GM19372 (cell line): ENCODE measurements around the gene FAM228B.
"Not testable (repeated sequence)": the region's sequence is repeated elsewhere in the genome, so short reads cannot be mapped to it uniquely, and the experiment has no call there.

ENCODE experiments used
- ATAC-seq: cut with Tn5 transposase; IDR thresholded peaks from one replicate; pipeline ENCODE4 v1.9.1; 2021; ENCODE audit warnings: mild to moderate bottlenecking, low read depth, moderate library complexity; ENCODE audit not compliant: unreplicated experiment

Gene FAM228B

GRCh38 chr2:24123195-24123921, at the start of gene FAM228B, which contains the start of gene PFN4:
Gene FAM228B (plus strand): TSS chr2:24123469. CDS start chr2:24124362, 893 bp downstream.
Gene PFN4 (minus strand): TSS chr2:24123334. CDS start chr2:24122535, 799 bp downstream.
- peak; percentile 91 for ATAC-seq

- no peak for ATAC-seq
Measured at GRCh38 chr2:24073816-24074215, 49.5 kb upstream of the FAM228B start.

- ATAC-seq: no peak
Measured at GRCh38 chr2:24075259-24075658, 48.0 kb upstream of the FAM228B start.

DNA sequence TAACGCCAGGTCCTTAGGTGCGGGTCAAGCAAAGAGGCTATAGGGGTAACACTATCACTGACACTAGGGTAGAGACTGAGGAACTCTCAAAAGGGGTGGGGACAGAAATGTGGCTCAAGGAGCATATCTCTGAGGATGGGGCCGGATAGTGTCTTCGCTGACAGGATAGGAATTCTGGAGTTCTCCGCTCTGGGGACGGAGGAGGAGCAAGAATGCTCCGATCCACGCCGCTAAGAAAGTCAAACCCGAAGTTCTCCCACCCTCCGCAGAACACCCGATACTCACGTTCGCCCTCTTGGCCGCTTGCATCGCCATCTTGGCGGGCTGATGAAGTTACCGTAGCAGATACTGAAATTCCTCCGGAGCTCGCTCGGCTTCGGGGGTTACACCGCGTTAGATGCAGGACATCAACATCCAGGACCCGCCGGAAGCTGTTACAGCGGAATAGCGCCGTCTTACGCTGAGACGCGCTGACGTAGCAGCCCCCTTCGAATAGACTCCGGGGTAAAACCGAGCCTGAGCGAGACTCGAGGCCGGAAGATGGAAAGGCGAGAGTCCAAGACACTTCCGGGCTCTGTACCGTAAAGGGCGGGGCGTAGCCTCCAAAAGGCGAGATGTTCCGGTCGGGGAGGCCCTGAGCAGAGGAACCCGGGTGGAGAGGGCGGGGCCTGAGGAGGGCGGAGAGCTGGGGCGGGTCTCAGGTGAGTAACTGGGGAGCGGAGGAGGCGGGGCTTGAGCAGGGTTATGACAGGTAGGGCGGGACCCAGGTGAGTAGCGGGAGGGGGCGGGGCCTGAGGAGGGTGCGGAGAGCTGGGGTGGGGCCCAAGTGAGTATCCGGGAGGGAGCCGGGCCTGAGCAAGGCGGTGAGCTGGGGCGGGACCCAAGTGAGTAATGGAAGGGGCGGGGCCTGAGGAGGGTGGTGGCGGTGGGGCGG, 47.1 kb upstream of the FAM228B start, which contains the start of gene SF3B6:
TSS of gene SF3B6 (minus strand) at position 412 of the 934 bp plus-strand sequence. CDS start at position 315, 97 bp downstream.
- ATAC-seq: peak; percentile 93

DNA sequence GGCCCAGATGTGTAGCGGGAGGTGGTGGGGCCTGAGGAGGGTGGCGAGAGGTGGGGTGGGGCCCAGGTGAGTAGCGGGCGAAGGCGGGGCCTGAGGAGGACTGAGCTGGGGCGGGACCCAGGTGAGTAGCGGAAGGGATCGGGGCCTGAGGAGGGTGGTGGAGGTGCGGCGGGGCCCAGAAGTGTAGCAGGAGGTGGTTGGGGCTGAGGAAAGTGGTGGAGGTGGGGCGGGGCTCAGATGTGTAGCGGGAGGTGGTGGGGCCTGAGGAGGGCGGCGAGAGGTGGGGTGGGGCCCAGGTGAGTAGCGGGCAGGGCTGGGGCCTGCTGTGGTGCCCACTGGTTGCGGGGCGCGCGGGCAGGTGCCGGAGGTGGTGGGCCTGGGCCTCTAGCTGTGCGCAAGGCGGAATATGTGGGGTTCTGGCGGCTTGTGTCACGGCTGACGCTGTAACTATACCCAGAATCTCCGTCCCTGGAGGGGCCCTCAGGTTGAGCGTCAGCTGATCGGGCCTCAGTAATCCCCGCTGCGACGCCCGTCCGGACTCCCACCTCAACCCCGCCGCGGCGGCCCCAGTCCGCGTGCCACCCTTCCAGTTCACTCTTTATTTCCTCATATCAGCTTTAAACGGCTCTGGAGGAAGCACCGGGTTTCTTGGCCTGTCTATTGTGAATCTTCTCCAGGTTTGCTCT, 46.3 kb upstream of the FAM228B start:
- ATAC-seq: no peak

- no peak for ATAC-seq
Measured at GRCh38 chr2:24077535-24077877, 45.8 kb upstream of the FAM228B start.

GRCh38 chr2:24077879-24078278, 45.4 kb upstream of the FAM228B start:
- no peak for ATAC-seq

GRCh38 chr2:24080701-24081100, 42.6 kb upstream of the FAM228B start:
- ATAC-seq: no peak

GRCh38 chr2:24082787-24083566, 40.3 kb upstream of the FAM228B start:
- ATAC-seq: no peak

- peak; percentile 76 for ATAC-seq
Measured at GRCh38 chr2:24083567-24084385, 39.5 kb upstream of the FAM228B start.

- peak; percentile 71 for ATAC-seq
Measured at GRCh38 chr2:24084386-24085199, 38.7 kb upstream of the FAM228B start, which contains the start of gene TP53I3. Gene TP53I3 (minus strand): TSS chr2:24084834. CDS start chr2:24084326, 508 bp downstream.

DNA sequence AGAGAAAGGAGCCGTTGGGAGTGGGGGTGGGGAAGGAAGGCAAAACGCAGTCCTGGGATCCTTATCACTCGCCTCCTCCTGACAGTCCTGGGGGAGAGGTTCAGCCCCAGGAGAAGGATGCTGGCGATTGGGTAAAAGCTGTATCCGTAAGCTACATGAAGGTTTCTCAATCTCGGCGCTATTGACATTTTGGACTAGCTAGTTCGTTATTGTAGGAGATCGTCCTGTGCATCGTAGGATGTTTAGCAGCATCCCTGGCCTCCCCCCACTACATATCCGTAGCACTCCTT, 38.1 kb upstream of the FAM228B start:
- ATAC-seq: no peak

- no peak for ATAC-seq
Measured at GRCh38 chr2:24086241-24086640, 37.0 kb upstream of the FAM228B start.

DNA sequence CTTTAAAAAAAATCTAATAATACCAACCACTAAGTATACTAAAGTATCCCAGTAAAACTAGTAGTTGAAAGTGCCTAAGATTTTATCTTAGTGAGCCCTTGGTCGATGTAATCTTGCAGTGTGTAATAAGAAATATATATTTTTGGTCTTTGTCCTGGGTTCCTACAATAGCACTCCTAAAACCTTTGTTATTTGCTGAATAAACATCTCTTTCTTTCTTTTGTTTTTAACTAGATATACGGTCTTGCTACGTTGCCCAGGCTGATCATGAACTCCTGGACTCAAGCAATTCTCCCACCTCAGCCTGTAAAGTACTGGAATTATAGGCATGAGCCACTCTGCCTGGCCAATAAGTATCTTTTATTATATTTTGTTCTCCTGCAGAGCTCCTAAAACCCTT, 36.2 kb upstream of the FAM228B start:
- ATAC-seq: no peak

DNA sequence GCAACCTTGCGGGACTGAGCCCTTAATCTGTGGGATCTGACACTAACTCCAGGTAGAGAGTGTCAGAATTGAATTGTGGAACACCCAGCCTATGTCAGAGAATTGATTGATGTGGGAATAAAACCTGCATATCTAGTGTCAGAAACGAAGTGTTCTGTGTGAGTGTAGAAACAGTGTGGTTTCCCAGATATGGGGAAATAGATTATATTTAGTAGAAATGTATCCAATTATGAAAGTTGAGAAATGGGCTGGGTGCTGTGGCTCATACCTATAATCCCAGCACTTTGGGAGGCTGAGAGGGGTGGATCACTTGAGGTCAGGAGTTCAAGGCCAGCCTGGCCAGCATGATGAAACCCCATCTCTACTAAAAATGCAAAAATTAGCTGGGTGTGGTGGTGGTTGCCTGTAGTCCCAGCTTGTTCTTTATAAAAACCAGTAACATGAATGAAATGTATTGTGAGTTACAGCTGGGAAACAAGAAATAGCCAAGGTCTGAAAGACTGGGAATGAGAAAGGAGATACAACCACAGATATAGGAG, 34.4 kb upstream of the FAM228B start:
- ATAC-seq: no peak

- not testable (repeated sequence) for ATAC-seq
Measured at GRCh38 chr2:24093270-24093669, 30.0 kb upstream of the FAM228B start.

DNA sequence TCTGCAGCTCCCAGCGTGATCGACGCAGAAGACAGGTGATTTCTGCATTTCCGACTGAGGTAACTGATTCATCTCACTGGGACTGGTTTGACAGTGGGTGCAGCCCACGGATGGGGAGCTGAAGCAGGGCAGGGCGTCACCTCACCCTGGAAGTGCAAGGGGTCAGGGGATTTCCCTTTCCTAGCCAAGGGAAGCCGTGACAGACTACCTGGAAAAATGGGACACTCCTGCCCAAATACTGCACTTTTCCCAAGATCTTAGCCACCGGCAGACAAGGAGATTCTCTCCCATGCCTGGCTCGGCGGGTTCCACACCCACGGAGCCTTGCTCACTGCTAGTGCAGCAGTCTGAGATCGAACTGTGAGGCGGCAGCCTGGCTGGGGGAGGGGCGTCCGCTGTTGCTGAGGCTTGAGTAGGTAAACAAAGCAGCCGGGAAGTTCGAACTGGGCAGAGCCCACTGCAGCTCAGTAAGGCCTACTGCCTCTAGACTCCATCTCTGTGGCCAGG, 28.0 kb upstream of the FAM228B start:
- ATAC-seq: not testable (repeated sequence)

DNA sequence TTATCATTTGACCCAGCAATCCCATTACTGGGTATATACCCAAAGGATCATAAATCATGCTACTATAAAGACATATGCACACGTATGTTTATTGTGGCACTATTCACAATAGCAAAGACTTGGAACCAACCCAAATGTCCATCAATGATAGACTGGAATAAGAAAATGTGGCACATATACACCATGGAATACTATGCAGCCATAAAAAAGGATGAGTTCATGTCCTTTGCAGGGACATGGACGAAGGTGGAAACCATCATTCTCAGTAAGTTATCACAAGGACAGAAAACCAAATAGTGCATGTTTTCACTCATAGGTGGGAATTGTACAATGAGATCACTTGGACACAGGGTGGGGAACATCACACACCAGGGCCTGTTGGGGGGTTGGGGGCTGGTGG, 22.5 kb upstream of the FAM228B start:
- not testable (repeated sequence) for ATAC-seq
